H1 (cell line): Measurements from ENCODE around the gene UVSSA. TPM values are rescaled to one million over a fixed set of nuclear protein-coding genes. Genes with fewer than 3 reads are reported as not detected.

ENCODE experiments used
- NRF1 ChIP-seq: IDR thresholded peaks from 2 replicates; pipeline ENCODE4 v1.6.1; 2011; ENCODE audit warnings: mild to moderate bottlenecking, low read depth, low read length, improper control_type of control experiment
- SIRT6 ChIP-seq: IDR thresholded peaks from one replicate; pipeline ENCODE4 v1.7.1; 2012; ENCODE audit warnings: low read length, inconsistent platforms
- SRF ChIP-seq: IDR thresholded peaks from 2 replicates; pipeline ENCODE4 v1.6.1; 2011; ENCODE audit warnings: mild to moderate bottlenecking, low read depth, low read length, moderate library complexity
- polyA plus RNA-seq, 7 experiments: library from polyadenylated mRNA; depleted of rRNA in 3 of 7; stranded (reverse) in 5 of 7; unstranded in 2 of 7; fragments of >200 nt in 5 of 7; fragments of 200-250 nt in 2 of 7; gene quantifications; 1 replicate in 5 of 7; 2 replicates in 1 of 7; 4 replicates in 1 of 7; pipeline versions ENCODE4 v1.2.1 to v1.2.3, GENCODE V29; 2011 to 2013; ENCODE audit warnings: missing spikeins in 2 of 7, mixed read lengths in 2 of 7
- total RNA-seq: library from RNA; stranded (reverse); fragmentation: NEBNext Ultra II Directional; extraction: Animal tissue kit (Norgen Biotek cat#: 25700); gene quantifications from 2 replicates; pipeline ENCODE4 v1.2.1, GENCODE V29; 2021

UVSSA gene
- total and polyA plus RNA-seq, 2 of the 8 experiments (the other 6 are each of a cell fraction or from before 2014, with no cell fraction given) = 14.5 to 19.4 TPM

DNA sequence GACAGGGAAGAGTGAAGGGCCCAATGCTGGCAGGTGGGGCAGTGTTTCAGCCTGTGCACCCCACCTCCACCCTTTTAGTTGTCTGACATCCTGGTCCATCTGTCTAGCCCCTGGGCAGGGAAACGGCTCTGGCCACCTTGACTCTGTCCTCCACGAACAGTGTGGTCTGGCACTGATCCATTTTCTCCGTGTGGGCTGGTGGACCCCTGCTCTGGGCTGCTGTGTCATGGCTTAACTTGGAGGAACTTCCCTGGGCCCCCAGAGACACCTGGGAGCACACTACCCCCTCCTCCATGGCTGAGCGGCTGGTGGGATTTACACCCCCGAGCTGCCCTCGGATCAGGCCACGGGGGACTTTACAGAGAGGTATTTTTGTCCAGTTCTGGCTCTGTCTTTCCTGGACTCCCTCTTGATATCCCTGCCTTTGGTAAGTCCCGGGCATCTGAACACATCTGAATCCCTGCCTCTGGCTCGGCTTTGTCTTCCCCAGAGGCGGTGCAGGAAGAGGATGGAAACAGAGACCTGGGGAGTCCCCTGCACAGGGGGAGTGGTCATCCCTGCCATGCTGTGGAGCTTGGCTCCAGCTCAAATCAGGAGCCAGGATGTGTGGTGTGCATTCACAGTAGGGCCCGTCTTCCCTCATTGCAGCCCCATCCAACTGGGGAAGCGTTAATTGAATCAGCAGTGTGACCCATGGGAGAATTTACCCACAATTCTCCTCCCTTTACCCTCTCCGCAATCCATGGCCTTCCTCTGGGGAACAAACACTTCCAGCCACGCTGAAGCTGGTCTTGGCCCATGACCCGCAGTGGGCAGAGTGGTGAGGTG is 65.6 kb downstream of the UVSSA start (continued):
- TF ChIP-seq SIRT6 (no peak), NRF1 (no peak), SRF (no peak)
